HEK293T (cell line): ENCODE results near the gene SEMA6B.
A peak's percentile ranks its signal among the peaks of the same experiment; 100 is the strongest.

Source experiments
- CTCF ChIA-PET: fragments of 350-600 bp; formaldehyde crosslinking; extraction: SDS; loops from one replicate; lab custom pipeline; 2021; ENCODE audit warnings: antibody characterized with exemption, inconsistent platforms; lab: Yijun Ruan, JAX
- POLR2A ChIA-PET: fragments of 350-600 bp; formaldehyde crosslinking; extraction: SDS; loops from one replicate; lab custom pipeline; 2020; ENCODE audit warnings: antibody characterized with exemption, inconsistent platforms; lab: Yijun Ruan, JAX
- DNase-seq: peaks from one replicate; pipeline ENCODE4 v3.0.0; 2012; ENCODE audit warnings: mixed read lengths; ENCODE audit errors: extremely low spot score
- ARNT ChIP-seq: fragments of 450-650 bp; IDR thresholded peaks from 2 replicates; pipeline ENCODE4 v1.6.1; 2017; ENCODE audit warnings: mild to moderate bottlenecking
- BHLHE40 ChIP-seq: fragments of 450-650 bp; IDR thresholded peaks from 2 replicates; pipeline ENCODE4 v1.6.1; 2016; ENCODE audit warnings: mild to moderate bottlenecking, moderate library complexity, borderline replicate concordance
- CTBP1 ChIP-seq: fragments of 450-650 bp; IDR thresholded peaks from 2 replicates; pipeline ENCODE4 v1.6.1; 2016; ENCODE audit warnings: borderline replicate concordance
- ELF4 ChIP-seq: fragments of 450-650 bp; IDR thresholded peaks from 2 replicates; pipeline ENCODE4 v1.6.1; 2017; ENCODE audit warnings: antibody characterized with exemption
- FOXA1 ChIP-seq: fragments of 450-650 bp; IDR thresholded peaks from 2 replicates; pipeline ENCODE4 v1.6.1; 2016; ENCODE audit warnings: mild to moderate bottlenecking
- FOXK2 ChIP-seq: fragments of 450-650 bp; IDR thresholded peaks from 2 replicates; pipeline ENCODE4 v1.6.1; 2016; ENCODE audit warnings: mild to moderate bottlenecking
- FOXM1 ChIP-seq: fragments of 450-650 bp; IDR thresholded peaks from 2 replicates; pipeline ENCODE4 v1.6.1; 2017; ENCODE audit warnings: mild to moderate bottlenecking, borderline replicate concordance
- HDGF ChIP-seq: fragments of 450-650 bp; IDR thresholded peaks from 2 replicates; pipeline ENCODE4 v1.6.1; 2017; ENCODE audit warnings: antibody characterized with exemption, borderline replicate concordance
- L3MBTL2 ChIP-seq: fragments of 450-650 bp; conservative IDR thresholded peaks from 2 replicates; pipeline ENCODE4 v1.6.1; 2016; ENCODE audit warnings: mild to moderate bottlenecking
- LEF1 ChIP-seq: fragments of 450-650 bp; IDR thresholded peaks from 2 replicates; pipeline ENCODE4 v1.6.1; 2017; ENCODE audit warnings: mild to moderate bottlenecking, borderline replicate concordance
- NFRKB ChIP-seq: fragments of 450-650 bp; IDR thresholded peaks from 2 replicates; pipeline ENCODE4 v1.6.1; 2016; ENCODE audit warnings: mild to moderate bottlenecking, moderate library complexity
- SP1 ChIP-seq: fragments of 450-650 bp; IDR thresholded peaks from 2 replicates; pipeline ENCODE4 v1.6.1; 2017
- SUZ12 ChIP-seq: fragments of 450-650 bp; IDR thresholded peaks from 2 replicates; pipeline ENCODE4 v1.6.1; 2016; ENCODE audit warnings: mild to moderate bottlenecking
- TARDBP ChIP-seq: fragments of 450-650 bp; IDR thresholded peaks from 2 replicates; pipeline ENCODE4 v1.6.1; 2016
- ZNF384 ChIP-seq: fragments of 450-650 bp; IDR thresholded peaks from 2 replicates; pipeline ENCODE4 v1.6.1; 2016
- TF ChIP-seq, protein P1 (sequence below): fragments of 450-650 bp; IDR thresholded peaks from 2 replicates; pipeline ENCODE4 v1.6.1; 2016

Gene SEMA6B

DNA sequence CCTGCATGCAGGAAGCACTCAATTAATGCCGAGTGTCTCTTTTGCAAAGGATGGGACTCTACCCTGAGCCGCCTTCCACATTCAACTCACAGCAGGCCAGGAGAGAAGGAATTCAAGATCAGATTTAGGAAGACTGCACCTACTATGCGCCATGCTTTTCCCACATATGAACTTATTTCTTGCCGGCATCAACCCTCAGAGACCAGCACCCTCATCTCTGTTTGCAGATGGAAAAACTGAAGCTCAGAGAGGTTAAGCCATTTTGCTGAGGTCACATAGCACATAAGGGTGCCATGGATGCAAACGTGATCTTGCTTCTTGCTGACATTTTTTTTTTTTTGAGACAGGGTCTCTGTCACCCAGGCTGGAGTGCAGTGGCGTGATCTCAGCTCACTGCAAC, 14.2 kb upstream of the SEMA6B start:
- no peak for DNase-seq
- ChIA-PET CTCF (interaction anchor here (1.8 kb wide), 1 partner anchor 63 kb away, joined by 9 read pairs; no protein-coding TSS in a partner anchor), POLR2A (interaction anchor here (0.5 kb wide), 1 partner anchor 9 kb away, joined by 3 read pairs; no protein-coding TSS in a partner anchor)
- TF ChIP-seq FOXA1 (no peak), BHLHE40 (no peak), FOXM1 (no peak), ELF4 (no peak), ZNF384 (no peak), FOXK2 (no peak), HDGF (no peak), L3MBTL2 (no peak), CTBP1 (no peak), TARDBP (no peak), SUZ12 (no peak), NFRKB (no peak), ARNT (no peak)
- TF ChIP-seq, protein P1, sequence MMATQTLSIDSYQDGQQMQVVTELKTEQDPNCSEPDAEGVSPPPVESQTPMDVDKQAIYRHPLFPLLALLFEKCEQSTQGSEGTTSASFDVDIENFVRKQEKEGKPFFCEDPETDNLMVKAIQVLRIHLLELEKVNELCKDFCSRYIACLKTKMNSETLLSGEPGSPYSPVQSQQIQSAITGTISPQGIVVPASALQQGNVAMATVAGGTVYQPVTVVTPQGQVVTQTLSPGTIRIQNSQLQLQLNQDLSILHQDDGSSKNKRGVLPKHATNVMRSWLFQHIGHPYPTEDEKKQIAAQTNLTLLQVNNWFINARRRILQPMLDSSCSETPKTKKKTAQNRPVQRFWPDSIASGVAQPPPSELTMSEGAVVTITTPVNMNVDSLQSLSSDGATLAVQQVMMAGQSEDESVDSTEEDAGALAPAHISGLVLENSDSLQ = no peak

DNA sequence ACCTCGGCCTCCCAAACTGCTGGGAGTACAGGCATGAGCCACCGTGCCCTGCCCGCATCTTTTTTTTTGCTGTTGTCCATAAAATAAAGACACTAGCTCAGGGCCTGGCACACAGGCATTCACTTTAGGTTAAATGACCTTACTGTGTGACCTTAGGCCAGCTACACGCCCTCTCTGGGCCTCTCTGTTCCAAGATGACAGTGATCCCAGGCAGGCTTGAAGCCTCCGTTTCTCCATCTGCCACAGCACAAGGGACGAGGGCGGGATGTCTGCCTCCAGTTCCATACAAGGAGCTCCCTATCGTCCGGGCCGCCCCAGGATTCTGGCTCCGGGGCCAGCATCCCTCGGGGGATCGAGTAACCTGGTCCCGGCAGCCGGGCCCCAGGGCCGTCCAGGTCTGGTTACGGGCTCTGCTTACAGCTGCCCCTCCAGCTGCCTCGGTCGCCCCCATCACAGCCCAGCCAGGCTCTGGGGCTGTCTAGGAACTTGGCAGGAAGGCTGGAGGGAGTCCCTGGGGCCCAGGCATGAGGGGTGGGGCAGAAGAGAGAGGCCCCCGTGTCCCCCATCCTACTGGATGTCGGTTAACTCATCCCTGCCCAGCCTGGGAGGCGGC, 11.9 kb upstream of the SEMA6B start:
- DNase-seq = no peak
- CTCF ChIA-PET = interaction anchor here (0.6 to 2.4 kb wide), 2 partner anchors 13 to 65 kb away, joined by 5 to 13 read pairs; no protein-coding TSS in a partner anchor
- POLR2A ChIA-PET = no interaction called here
- TF ChIP-seq CTBP1 (no peak), NFRKB (no peak), SP1 (no peak), LEF1 (no peak), HDGF (no peak), ZNF384 (no peak), TARDBP (no peak), ARNT (no peak)
- TF ChIP-seq, protein P1 = no peak

GRCh38 chr19:4570916-4571304, 11.4 kb upstream of the SEMA6B start:
- POLR2A ChIA-PET = no interaction called here
- CTCF ChIA-PET = interaction anchor here (0.6 to 2.4 kb wide), 2 partner anchors 12 to 66 kb away, joined by 5 to 13 read pairs; no protein-coding TSS in a partner anchor
- DNase-seq = no peak
- TF ChIP-seq FOXA1 (no peak), FOXM1 (no peak), LEF1 (no peak), SUZ12 (no peak), ZNF384 (no peak), L3MBTL2 (no peak), BHLHE40 (no peak), NFRKB (no peak), SP1 (no peak), CTBP1 (no peak), ELF4 (no peak), FOXK2 (no peak), ARNT (no peak), HDGF (no peak)
- TF ChIP-seq, protein P1 = no peak

GRCh38 chr19:4570402-4570801, 10.9 kb upstream of the SEMA6B start:
- no peak for TF ChIP-seq BHLHE40
- no peak for DNase-seq
- POLR2A ChIA-PET = no interaction called here
- CTCF ChIA-PET = interaction anchor here (0.7 to 2.4 kb wide), 2 partner anchors 12 to 66 kb away, joined by 3 to 13 read pairs; no protein-coding TSS in a partner anchor

GRCh38 chr19:4568886-4569285, 9.4 kb upstream of the SEMA6B start:
- no peak for DNase-seq
- POLR2A ChIA-PET = no interaction called here
- TF ChIP-seq LEF1 (no peak), BHLHE40 (no peak), L3MBTL2 (no peak)
- TF ChIP-seq, protein P1 = no peak
- CTCF ChIA-PET = interaction anchor here (2.8 to 3.0 kb wide), 2 partner anchors 65 to 68 kb away, joined by 19 to 21 read pairs; no protein-coding TSS in a partner anchor

DNA sequence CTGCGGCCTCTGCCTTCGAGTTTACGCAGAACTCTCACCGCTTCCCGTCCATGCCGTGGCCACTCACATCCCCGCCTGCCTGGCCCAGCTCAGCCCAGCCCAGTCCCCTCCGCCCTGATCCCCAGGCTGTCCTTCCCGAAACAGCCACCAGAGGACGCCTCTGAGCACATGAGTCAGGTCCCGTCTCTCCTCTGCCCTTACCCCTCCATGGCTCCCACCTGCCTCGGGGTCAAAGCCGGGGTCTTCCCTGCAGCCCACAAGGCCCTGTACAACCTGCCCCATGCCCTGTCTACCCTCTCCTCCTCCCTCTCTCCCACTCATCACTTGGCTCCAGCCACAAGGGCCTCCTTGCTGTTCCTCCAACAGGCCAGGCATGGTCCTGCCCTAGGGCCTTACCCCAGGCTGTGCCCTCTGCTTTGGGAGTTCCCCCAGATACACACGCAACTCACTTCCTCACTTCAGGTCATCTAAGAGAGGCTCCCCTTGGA, 8.1 kb upstream of the SEMA6B start:
- CTCF ChIA-PET = interaction anchor here (0.5 to 3.0 kb wide), 15 partner anchors 8 to 83 kb away, joined by 3 to 21 read pairs (median 3); no protein-coding TSS in a partner anchor
- DNase-seq = peak; percentile 79
- TF ChIP-seq HDGF (no peak), FOXK2 (no peak), SP1 (no peak), ARNT (no peak), TARDBP (no peak), L3MBTL2 (no peak), SUZ12 (no peak), NFRKB (no peak), BHLHE40 (no peak), FOXA1 (no peak), FOXM1 (no peak), ZNF384 (no peak), CTBP1 (no peak), LEF1 (no peak), ELF4 (no peak)
- TF ChIP-seq, protein P1 = no peak
- POLR2A ChIA-PET = no interaction called here
